ENCODE data around the gene RAET1E. TPM values are rescaled to one million over a fixed set of nuclear protein-coding genes. Genes with fewer than 3 reads are reported as not detected.

RAET1E gene
- total RNA-seq, 1 experiment from 2014 or later = not detected

DNA sequence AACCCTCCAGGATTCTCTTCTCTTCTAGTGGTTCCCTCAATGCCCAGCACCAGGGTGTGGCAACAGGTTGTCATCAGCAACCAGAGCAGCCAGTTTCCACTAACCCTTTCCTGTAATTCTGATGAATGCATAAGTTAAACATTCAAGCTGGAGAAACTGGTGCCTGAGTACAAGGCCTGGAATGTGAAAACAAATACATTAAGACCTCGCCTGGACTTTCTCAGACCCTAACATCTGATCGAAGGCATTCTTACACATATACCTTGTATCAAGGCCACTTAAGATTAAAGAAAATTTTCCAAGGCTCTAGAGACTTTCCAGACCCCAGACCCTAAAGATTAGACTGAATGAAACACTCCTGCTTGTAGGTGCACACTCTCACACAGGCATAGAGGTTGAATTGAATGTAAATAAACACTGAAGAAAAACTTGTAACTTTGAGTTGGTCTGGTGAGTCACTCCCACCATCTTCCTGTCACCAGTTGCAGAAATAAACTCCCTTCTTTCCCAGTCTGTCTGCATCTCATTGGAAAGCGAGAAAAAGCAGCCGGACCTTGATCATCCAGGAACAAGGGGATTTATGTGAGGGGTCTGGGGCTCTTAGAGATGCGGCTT is 42.8 kb downstream of the RAET1E start:
- H3K27ac ChIP-seq (ENCODE audit: insufficient read length, low read depth, low read length) = no peak overlapping the region
- H4K8ac ChIP-seq (replicated peaks; ENCODE audit: insufficient read length, low read depth, low read length) = no peak overlapping the region
- H4K5ac ChIP-seq (ENCODE audit: insufficient read length, low read depth, low read length) = no peak overlapping the region
- no peak overlapping the region for H2BK120ac ChIP-seq (ENCODE audit: low read depth, low read length, poor library complexity, severe bottlenecking)
- no peak overlapping the region for H3T11ph ChIP-seq (ENCODE audit: low read length)
- peak overlapping the region in 2 of 3 experiments; percentile 26 to 68; a peak in 1 of 7 replicates for H3K27ac Mint-ChIP-seq
- no peak for DNase-seq
- no peak overlapping the region for H2AFZ ChIP-seq (ENCODE audit: low read length)
- TF ChIP-seq CTCF (conservative IDR thresholded peaks at IDR 0.05) = no peak
- no peaks in the 10 kb centered on the region for H3K36me3 Mint-ChIP-seq (ENCODE audit: insufficient read depth in 1 of 3, low read depth in 3 of 3)
- H3K27me3 Mint-ChIP-seq (ENCODE audit: low read depth) = no peaks in the 10 kb centered on the region
- no peak overlapping the region for H2BK20ac ChIP-seq (ENCODE audit: low read depth, low read length, poor library complexity, severe bottlenecking)
- H3K56ac ChIP-seq (ENCODE audit: insufficient read length, low read depth, low read length) = no peak overlapping the region
- H3K79me1 ChIP-seq (ENCODE audit: insufficient read depth, low read depth, low read length, poor library complexity, severe bottlenecking) = no peaks in the 10 kb centered on the region
- H2BK12ac ChIP-seq (ENCODE audit: insufficient read length, low read depth, low read length) = no peak overlapping the region
- no peak overlapping the region for H3K4ac ChIP-seq (ENCODE audit: low read depth, low read length)
- H3K4me1 ChIP-seq (ENCODE audit: insufficient read depth, low read length) = no peaks in the 10 kb centered on the region; the same call in 1 of the 2 replicates
- H2BK5ac ChIP-seq (ENCODE audit: insufficient read length, low read length) = no peak overlapping the region
- H3K4me2 ChIP-seq (ENCODE audit: insufficient read depth, insufficient read length, low read length) = no peak overlapping the region
- no peak overlapping the region for H4K91ac ChIP-seq (ENCODE audit: insufficient read length, low read depth, low read length)
- no peaks in the 10 kb centered on the region for H4K20me1 ChIP-seq (ENCODE audit: control insufficient read depth, insufficient read depth, insufficient read length)
- peaks cover 33 to 34% of the 10 kb centered on the region in 2 experiments for H3K4me1 Mint-ChIP-seq
- H3K27me3 ChIP-seq (ENCODE audit: insufficient read depth, low read length) = no peaks in the 10 kb centered on the region
- H3K23ac ChIP-seq (ENCODE audit: insufficient read length, low read depth, low read length) = no peak overlapping the region
- no peak overlapping the region for H2AK5ac ChIP-seq (ENCODE audit: insufficient read length, low read length)
- H2BK15ac ChIP-seq (ENCODE audit: low read depth, low read length) = no peak overlapping the region
- no peaks in the 10 kb centered on the region for H3K23me2 ChIP-seq (ENCODE audit: insufficient read length, low read depth, low read length, poor library complexity, severe bottlenecking)
- H3K4me3 Mint-ChIP-seq = no peak overlapping the region; a peak in 1 of 5 replicates
- H3K9me3 Mint-ChIP-seq = no peaks in the 10 kb centered on the region
- no peak overlapping the region for H3K9ac ChIP-seq (ENCODE audit: extremely low read depth, insufficient read length, low read length)
- WGBS (ENCODE audit: extremely low coverage, insufficient read length, low lambda C conversion rate) = no CpG with 5 or more reads among the region's 5 CpGs
- no peak overlapping the region for H3K18ac ChIP-seq (ENCODE audit: insufficient read length, low read depth, low read length)
- no peak overlapping the region for H3K14ac ChIP-seq (ENCODE audit: insufficient read depth, low read length)
- H3K79me2 ChIP-seq (ENCODE audit: insufficient read depth, low read length) = no peaks in the 10 kb centered on the region
- no peaks in the 10 kb centered on the region for H3K9me3 ChIP-seq (ENCODE audit: control insufficient read depth, low read depth, low read length)
